NCI-H460 (cell line): ENCODE measurements around the gene RPL19. TPM values are rescaled to one million over a fixed set of nuclear protein-coding genes. Genes with fewer than 3 reads are reported as not detected.

Source experiments
- DNase-seq: peaks from one replicate; pipeline ENCODE4 v3.0.0-alpha.2; 2016; ENCODE audit warnings: low read depth; ENCODE audit errors: extremely low read depth
- total RNA-seq: library from RNA; depleted of rRNA; stranded (reverse); fragments of >200 nt; shearing (Covaris generic); gene quantifications from 2 replicates; pipeline ENCODE4 v1.2.3, GENCODE V29; 2014

The RPL19 gene
- total RNA-seq, 1 experiment from 2014 or later: 4,857 TPM

GRCh38 chr17:39222866-39223834 lies 23.1 kb downstream of the RPL19 start:
- no peak for DNase-seq

DNA sequence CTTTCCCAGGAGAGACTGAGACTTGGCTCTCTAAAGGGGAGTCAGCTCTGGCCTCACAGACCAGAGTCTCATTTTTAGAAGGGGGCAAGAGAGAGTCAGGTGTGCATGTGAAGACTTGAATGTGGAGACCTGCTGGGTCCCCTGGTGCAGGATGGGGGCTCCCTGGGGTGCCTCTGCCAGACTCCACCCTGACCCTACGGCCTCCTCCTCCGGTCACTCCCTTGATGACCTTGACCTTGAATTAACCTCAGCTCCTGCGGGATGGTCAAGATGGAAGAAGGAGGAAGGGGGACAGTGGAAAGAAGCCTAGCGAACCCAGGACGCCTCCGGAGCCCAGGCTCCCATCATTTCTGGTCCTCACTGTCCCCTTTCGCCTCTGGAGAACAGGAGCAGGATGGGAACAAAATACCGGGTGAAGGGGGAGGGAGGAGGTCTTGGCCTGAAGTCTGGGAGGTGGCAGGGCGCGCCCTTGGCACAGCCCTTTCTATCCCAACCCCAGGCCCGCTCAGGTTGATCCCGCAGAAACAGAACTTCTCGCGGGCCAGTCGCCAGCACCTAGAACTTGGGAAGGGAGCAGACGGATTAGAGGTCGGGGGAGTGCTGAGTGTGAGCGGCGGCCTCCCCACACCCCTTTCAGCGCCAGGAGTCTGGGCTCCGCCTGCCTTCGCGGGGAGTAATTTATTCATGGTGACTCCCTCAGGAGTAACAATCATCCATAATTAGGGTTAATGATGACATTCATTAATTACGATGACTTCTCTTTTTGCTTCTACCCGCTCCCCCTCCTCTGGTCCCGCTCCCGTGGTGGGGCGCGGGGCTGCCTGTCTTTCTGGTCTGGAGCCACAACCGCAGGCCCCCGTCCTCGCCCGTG lies 24.1 kb downstream of the RPL19 start:
- DNase-seq: no peak

GRCh38 chr17:39224778-39225307 lies 24.8 kb downstream of the RPL19 start:
- DNase-seq: no peak

GRCh38 chr17:39225308-39225958 lies 25.4 kb downstream of the RPL19 start, which contains the start of gene STAC2:
TSS of gene STAC2 (minus strand) at chr17:39225945. CDS start at chr17:39225502, 443 bp downstream.
- DNase-seq: no peak

GRCh38 chr17:39225959-39226683 lies 26.0 kb downstream of the RPL19 start:
- DNase-seq: no peak

GRCh38 chr17:39227364-39227919 lies 27.4 kb downstream of the RPL19 start:
- DNase-seq: no peak

- DNase-seq: no peak
These were observed 29.3 kb downstream of the RPL19 start for GRCh38 chr17:39229274-39229913.

- DNase-seq: no peak
These were observed 30.3 kb downstream of the RPL19 start for GRCh38 chr17:39230361-39230760.

GRCh38 chr17:39231091-39231561 lies 31.0 kb downstream of the RPL19 start:
- no peak for DNase-seq

DNA sequence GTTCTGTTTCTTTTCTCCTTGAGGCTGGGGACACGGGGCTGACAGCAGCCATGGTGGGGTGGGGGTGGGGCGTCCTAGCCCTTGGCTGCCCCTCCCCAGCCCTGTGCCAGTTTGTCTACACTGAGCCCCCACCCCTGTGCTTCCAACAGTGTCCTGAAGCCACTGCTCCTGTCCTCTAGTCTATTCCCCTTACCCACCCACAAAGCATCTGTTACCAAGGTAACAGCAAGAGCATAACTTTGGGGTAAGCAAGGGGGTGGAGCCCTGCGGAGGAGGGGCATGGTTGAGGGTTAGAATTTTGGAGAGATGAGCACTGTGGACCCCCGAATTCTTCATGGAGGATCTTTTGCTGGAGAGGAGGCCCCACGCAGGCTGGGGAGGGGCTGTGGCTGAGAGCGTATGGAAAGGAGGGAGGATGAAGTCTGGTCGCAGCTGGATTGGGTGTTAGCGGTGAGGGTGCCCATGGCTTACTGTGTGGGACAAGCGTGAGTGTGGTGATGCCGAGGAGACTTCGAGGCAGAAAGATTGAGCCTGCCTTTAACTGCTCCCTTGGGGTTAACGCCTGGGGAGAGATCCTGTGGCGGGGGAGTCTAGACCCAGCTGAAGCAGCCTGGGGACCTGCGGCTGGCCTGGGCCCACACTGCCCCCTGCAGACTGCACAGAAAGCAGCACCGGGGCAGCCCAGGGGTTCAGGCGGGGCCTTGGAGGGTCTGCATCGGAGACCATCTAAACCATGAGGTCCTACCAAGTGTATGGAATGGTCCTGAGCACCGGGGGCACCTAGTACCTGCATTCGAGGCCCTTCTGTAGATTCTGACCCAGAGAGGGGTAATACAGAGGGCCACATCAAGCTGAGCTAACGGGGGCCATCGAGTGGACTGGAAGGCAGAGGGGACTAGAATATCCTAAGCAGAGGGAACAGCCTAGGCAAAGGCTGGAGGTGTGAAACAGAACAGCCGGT lies 31.8 kb downstream of the RPL19 start:
- no peak for DNase-seq

DNA sequence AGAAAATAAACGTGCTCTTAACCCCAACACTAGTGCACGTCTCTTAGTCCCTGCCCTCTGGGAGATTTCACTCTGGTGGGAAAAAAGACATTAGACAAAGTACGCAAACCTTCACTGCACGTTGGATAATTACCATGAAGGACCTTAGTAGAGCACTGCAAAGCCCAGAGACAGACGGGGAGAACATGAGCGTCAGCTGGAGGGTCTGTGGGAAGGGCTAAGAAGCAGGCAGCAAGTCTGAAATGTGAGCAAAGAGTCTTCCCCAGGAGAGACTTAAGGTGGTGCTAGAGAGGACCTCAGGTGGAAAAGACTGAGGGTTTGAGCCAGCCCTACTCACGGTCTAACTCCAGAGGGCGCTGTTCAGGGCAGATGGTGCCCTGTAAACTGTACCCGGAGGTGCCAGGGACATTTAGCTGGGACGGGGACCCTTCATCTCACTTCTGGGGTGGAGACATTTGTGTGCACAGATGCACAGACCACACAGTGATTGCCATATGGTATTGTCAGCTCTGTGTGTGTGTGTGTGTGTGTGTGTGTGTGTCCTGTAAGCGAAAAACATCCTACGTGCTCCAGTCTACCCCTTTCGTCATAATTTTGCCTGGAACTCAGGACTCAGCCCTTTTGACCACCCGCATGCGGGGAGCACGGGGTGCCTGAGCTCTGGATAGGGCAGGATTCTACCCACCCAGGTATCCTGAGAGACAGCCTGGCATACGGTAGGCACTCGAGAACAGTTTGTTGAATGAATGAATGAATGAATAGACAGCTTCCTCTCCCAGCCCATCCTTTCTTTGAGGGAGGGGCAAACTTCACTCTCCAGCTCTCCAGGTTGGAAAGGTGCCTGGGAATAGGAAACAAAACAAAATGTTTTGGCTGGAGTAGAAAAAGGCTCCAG lies 35.7 kb downstream of the RPL19 start:
- peak; percentile 59 for DNase-seq

DNA sequence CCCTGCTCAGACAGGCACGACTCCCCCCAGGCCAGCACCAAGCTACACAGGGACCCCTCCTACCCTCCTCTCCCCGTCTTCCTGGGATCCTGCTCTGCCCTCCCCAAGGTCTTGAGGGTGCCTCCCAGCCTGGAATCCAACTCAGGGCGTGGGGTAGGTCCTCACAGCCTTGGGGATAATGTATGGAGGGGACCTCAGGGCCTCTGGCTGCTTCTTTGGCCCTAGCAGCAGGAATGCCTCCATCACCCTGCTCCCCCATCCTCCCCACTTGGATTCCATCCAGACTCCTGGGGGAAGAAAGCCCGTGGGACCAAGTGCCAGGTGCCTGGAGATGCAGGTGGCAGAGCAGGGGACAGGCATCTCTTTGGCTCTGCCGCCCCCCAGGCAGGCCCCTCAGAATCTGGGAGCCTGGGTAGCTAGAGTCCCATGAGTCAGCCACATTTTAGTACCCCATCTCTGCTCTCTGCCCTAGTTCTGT lies 36.4 kb downstream of the RPL19 start:
- no peak for DNase-seq

DNA sequence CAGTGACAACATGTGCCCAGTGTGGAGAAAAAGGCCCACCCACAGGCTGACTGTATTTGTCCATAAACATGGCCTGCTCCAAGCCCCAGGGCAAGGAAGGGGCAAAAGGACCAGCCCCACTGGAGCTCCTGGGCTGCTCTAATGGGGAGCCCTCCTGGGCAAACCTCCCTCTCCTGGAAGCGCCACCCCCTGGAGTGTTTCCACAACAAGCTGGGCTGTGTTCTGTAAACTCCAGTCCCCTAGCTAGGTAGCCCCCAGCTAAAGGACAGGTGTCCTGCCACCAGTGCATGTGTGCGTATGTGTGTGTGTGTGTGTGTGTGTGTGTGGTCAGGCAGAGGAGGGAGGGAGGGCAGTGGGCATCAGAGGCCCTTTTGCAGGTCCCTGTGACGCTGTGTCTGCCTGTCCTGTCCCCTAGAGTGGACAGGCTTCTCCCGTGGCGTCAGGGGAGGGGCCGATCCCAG lies 36.9 kb downstream of the RPL19 start:
- DNase-seq: no peak

GRCh38 chr17:39237586-39237985 lies 37.5 kb downstream of the RPL19 start:
- DNase-seq: no peak

GRCh38 chr17:39238311-39238972 lies 38.4 kb downstream of the RPL19 start:
- DNase-seq: peak; percentile 57
